Keratinocyte (primary cell): ENCODE data around the gene IKZF5. TPM values are rescaled to one million over a fixed set of nuclear protein-coding genes. Genes with fewer than 3 reads are reported as not detected.

Source experiments
- DNase-seq: peaks from one replicate; pipeline ENCODE4 v3.0.0-alpha.2; 2011; ENCODE audit warnings: low read depth, missing footprints, low spot score
- FAIRE-seq: peaks from 2 replicates; lab custom pipeline; 2011; peaks lifted over from hg19 to GRCh38; lab: Jason Lieb, UNC
- H2AFZ ChIP-seq: 2 replicates; pipeline ENCODE4 v1.6.0; 2012; ENCODE audit warnings: low read length, control low read depth, inconsistent platforms; ENCODE audit not compliant: control insufficient read depth
- H3K27ac ChIP-seq: 2 replicates; pipeline ENCODE4 v1.5.1; 2011; ENCODE audit warnings: low read length; ENCODE audit not compliant: control insufficient read depth, insufficient read depth
- H3K27me3 ChIP-seq: 3 replicates; pipeline ENCODE4 v1.6.0; 2011; ENCODE audit warnings: low read length; ENCODE audit not compliant: control insufficient read depth, insufficient read depth; ENCODE audit errors: extremely low read depth
- H3K36me3 ChIP-seq, 2 experiments: 2 replicates in 1 of 2; 3 replicates in 1 of 2; pipeline ENCODE4 v1.5.1; 2011; ENCODE audit warnings: low read length in 2 of 2, mild to moderate bottlenecking in 1 of 2; ENCODE audit not compliant: control insufficient read depth in 2 of 2, insufficient read depth in 2 of 2; ENCODE audit errors: extremely low read depth in 1 of 2
- H3K4me1 ChIP-seq: 3 replicates; pipeline ENCODE4 v1.5.1; 2011; ENCODE audit warnings: low read length; ENCODE audit not compliant: control insufficient read depth, insufficient read depth; ENCODE audit errors: extremely low read depth
- H3K4me2 ChIP-seq: 3 replicates; pipeline ENCODE4 v1.6.0; 2011; ENCODE audit warnings: low read depth, low read length; ENCODE audit not compliant: control insufficient read depth, insufficient read depth; ENCODE audit errors: extremely low read depth
- H3K4me3 ChIP-seq, 3 experiments: fragments of 200-600 bp in 1 of 3; sonication (generic) in 1 of 3; 2 replicates in 2 of 3; 3 replicates in 1 of 3; pipeline ENCODE4 v1.5.1; 2011 to 2016; ENCODE audit warnings: low read length in 3 of 3, mild to moderate bottlenecking in 3 of 3, control low read depth in 2 of 3, inconsistent platforms in 1 of 3, low read depth in 1 of 3, mixed read lengths in 1 of 3, mixed run types in 1 of 3, moderate library complexity in 1 of 3; ENCODE audit not compliant: control insufficient read depth in 2 of 3, insufficient read depth in 2 of 3; ENCODE audit errors: extremely low read depth in 1 of 3
- H3K79me2 ChIP-seq: 2 replicates; pipeline ENCODE4 v1.6.0; 2012; ENCODE audit warnings: low read length; ENCODE audit not compliant: control insufficient read depth, insufficient read depth
- H3K9ac ChIP-seq: 3 replicates; pipeline ENCODE4 v1.6.0; 2011; ENCODE audit warnings: low read length; ENCODE audit not compliant: control insufficient read depth, insufficient read depth; ENCODE audit errors: extremely low read depth
- H3K9me1 ChIP-seq: 3 replicates; pipeline ENCODE4 v1.6.0; 2011; ENCODE audit warnings: low read length; ENCODE audit not compliant: control insufficient read depth, insufficient read depth; ENCODE audit errors: extremely low read depth
- H3K9me3 ChIP-seq: 2 replicates; pipeline ENCODE4 v1.5.1; 2012; ENCODE audit warnings: low read depth, low read length; ENCODE audit not compliant: control insufficient read depth
- H4K20me1 ChIP-seq: 3 replicates; pipeline ENCODE4 v1.6.0; 2011; ENCODE audit warnings: low read length; ENCODE audit not compliant: control insufficient read depth, insufficient read depth; ENCODE audit errors: extremely low read depth
- CTCF ChIP-seq, 3 experiments: IDR thresholded peaks in 1 of 3; conservative IDR thresholded peaks in 1 of 3; optimal IDR thresholded peaks in 1 of 3; 2 replicates in 2 of 3; 3 replicates in 1 of 3; pipeline versions ENCODE3 to v1.5.1; 2011; ENCODE audit warnings: low read length in 3 of 3, mild to moderate bottlenecking in 3 of 3, moderate library complexity in 2 of 3, control low read depth in 1 of 3, inconsistent platforms in 1 of 3; ENCODE audit not compliant: insufficient read depth in 2 of 3; ENCODE audit errors: extremely low read depth in 1 of 3
- EZH2 ChIP-seq: IDR thresholded peaks from one replicate; pipeline ENCODE4 v1.6.1; 2012; ENCODE audit warnings: inconsistent platforms, mild to moderate bottlenecking, low read length, moderate library complexity
- dilution Hi-C: fragments of 300-500 bp; cut with MboI; formaldehyde crosslinking; loops from one replicate; pipeline ENCODE4 v1.7.0; 2020; ENCODE audit warnings: low sequenced_read_pairs; ENCODE audit not compliant: extremely low pct_ligation_motif_present
- polyA plus RNA-seq, 5 experiments: library from polyadenylated mRNA; depleted of rRNA in 3 of 5; stranded (reverse) in 3 of 5; stranded (forward) in 1 of 5; unstranded in 1 of 5; fragments of >200 nt; gene quantifications; 1 replicate in 1 of 5; 2 replicates in 3 of 5; 3 replicates in 1 of 5; pipeline versions ENCODE4 v1.2.1 to v1.2.3, GENCODE V29; 2011 to 2012; ENCODE audit warnings: missing spikeins in 2 of 5, low read depth in 1 of 5, low replicate concordance in 1 of 5

The IKZF5 gene
- polyA plus RNA-seq, 1 donor (not counting 4 experiments of a cell fraction or from before 2014, with no cell fraction given) = 6.5 TPM

- H3K79me2 ChIP-seq = no peaks in the 10 kb centered on the region
- peaks cover 4% of the 10 kb centered on the region for H3K4me1 ChIP-seq
- DNase-seq = no peak
- H3K36me3 ChIP-seq = no peaks in the 10 kb centered on the region
- H2AFZ ChIP-seq = no peak overlapping the region
- H3K9me1 ChIP-seq = no peaks in the 10 kb centered on the region
- H3K9ac ChIP-seq = no peak overlapping the region
- no peaks in the 10 kb centered on the region for H4K20me1 ChIP-seq
- H3K9me3 ChIP-seq = no peaks in the 10 kb centered on the region
- TF ChIP-seq EZH2 (no peak), CTCF (optimal IDR thresholded peaks at IDR 0.05 in 1 of 3, IDR thresholded peaks at IDR 0.05 in 1 of 3, conservative IDR thresholded peaks at IDR 0.05 in 1 of 3; ENCODE audit: extremely low read depth in 1 of 3, insufficient read depth in 2 of 3, low read length in 3 of 3) (no peak)
- H3K27me3 ChIP-seq = no peaks in the 10 kb centered on the region
- no peak overlapping the region for H3K4me2 ChIP-seq
- H3K27ac ChIP-seq = no peak overlapping the region
- H3K4me3 ChIP-seq = no peak overlapping the region
- dilution Hi-C loops = no loop called here
- no peak for FAIRE-seq
Observed at GRCh38 chr10:123017421-123018165, 9.0 kb upstream of the IKZF5 start.

- H3K27me3 ChIP-seq = no peaks in the 10 kb centered on the region
- peaks cover 4% of the 10 kb centered on the region for H3K4me1 ChIP-seq
Observed at GRCh38 chr10:123016228-123016627, 7.6 kb upstream of the IKZF5 start.

More at GRCh38 chr10:123016228-123016627, 7.6 kb upstream of the IKZF5 start:
- H2AFZ ChIP-seq = no peak overlapping the region
- H3K36me3 ChIP-seq = no peaks in the 10 kb centered on the region
- dilution Hi-C loops = no loop called here
- H3K4me2 ChIP-seq = no peak overlapping the region
- H3K9me1 ChIP-seq = no peaks in the 10 kb centered on the region
- H3K9me3 ChIP-seq = no peaks in the 10 kb centered on the region
- H3K9ac ChIP-seq = no peak overlapping the region
- H3K4me3 ChIP-seq = no peak overlapping the region
- TF ChIP-seq EZH2 = no peak
- no peak for TF ChIP-seq CTCF (optimal IDR thresholded peaks at IDR 0.05 in 1 of 3, IDR thresholded peaks at IDR 0.05 in 1 of 3, conservative IDR thresholded peaks at IDR 0.05 in 1 of 3; ENCODE audit: extremely low read depth in 1 of 3, insufficient read depth in 2 of 3, low read length in 3 of 3)
- H3K27ac ChIP-seq = no peak overlapping the region
- FAIRE-seq (no peak), DNase-seq (no peak)
- H4K20me1 ChIP-seq = no peaks in the 10 kb centered on the region
- no peaks in the 10 kb centered on the region for H3K79me2 ChIP-seq
